Suprapubic skin (tissue), 4 donors: ENCODE results near the gene KCTD13. TPM values are rescaled to one million over a fixed set of nuclear protein-coding genes. Genes with fewer than 3 reads are reported as not detected.

Source experiments
- DNase-seq, 2 donors: peaks; one replicate each; pipeline ENCODE4 v3.0.0-alpha.2; 2019; ENCODE audit warnings: low spot score in 2 of 2
- H3K27ac ChIP-seq: fragments of 200-600 bp; sonication (generic); one replicate; pipeline ENCODE4 v1.5.1; 2019
- H3K27me3 ChIP-seq: fragments of 200-600 bp; sonication (generic); one replicate; pipeline ENCODE4 v1.5.1; 2019
- H3K36me3 ChIP-seq: fragments of 200-600 bp; sonication (generic); one replicate; pipeline ENCODE4 v1.5.1; 2019
- H3K4me1 ChIP-seq: fragments of 200-600 bp; sonication (generic); one replicate; pipeline ENCODE4 v1.5.1; 2019
- H3K4me3 ChIP-seq: fragments of 200-600 bp; sonication (generic); one replicate; pipeline ENCODE4 v1.5.1; 2019; ENCODE audit warnings: mild to moderate bottlenecking
- H3K9me3 ChIP-seq: fragments of 200-600 bp; sonication (generic); one replicate; pipeline ENCODE4 v1.5.1; 2019
- EP300 ChIP-seq: sonication (generic); formaldehyde crosslinking; IDR thresholded peaks from one replicate; pipeline ENCODE4 v1.6.1; 2017; ENCODE audit warnings: antibody characterized with exemption
- POLR2A ChIP-seq, 2 donors: fragments of 450-650 bp; IDR thresholded peaks; one replicate each; pipeline ENCODE4 v1.6.1; 2017; ENCODE audit warnings: antibody characterized with exemption in 2 of 2, mild to moderate bottlenecking in 2 of 2, moderate library complexity in 2 of 2
- POLR2AphosphoS5 ChIP-seq, 3 donors: sonication (generic); formaldehyde crosslinking; IDR thresholded peaks; one replicate each; pipeline ENCODE4 v1.6.1; 2017; ENCODE audit warnings: antibody characterized with exemption in 3 of 3
- WGBS: methylation state at CpG from one replicate; pipeline ENCODE4 v1.1.5; 2018; 5-methylcytosine and 5-hydroxymethylcytosine counted together
- total RNA-seq, 4 donors: library from RNA; depleted of rRNA; stranded (reverse); fragments of >200 nt; gene quantifications; one replicate each; pipeline ENCODE4 v1.1.0, GENCODE V29; 2016
- TF ChIP-seq, protein P1 (sequence below), 2 donors: fragments of 200-600 bp in 1 of 2; fragments of 450-650 bp in 1 of 2; sonication (generic) in 1 of 2; IDR thresholded peaks; one replicate each; pipeline ENCODE4 v1.5.1; 2016 to 2019; ENCODE audit warnings: antibody characterized with exemption in 2 of 2, mild to moderate bottlenecking in 1 of 2, moderate library complexity in 1 of 2

The KCTD13 gene
- total RNA-seq, 4 donors from 2014 or later, result 20.3 to 43.9 (median 32.0) TPM

DNA sequence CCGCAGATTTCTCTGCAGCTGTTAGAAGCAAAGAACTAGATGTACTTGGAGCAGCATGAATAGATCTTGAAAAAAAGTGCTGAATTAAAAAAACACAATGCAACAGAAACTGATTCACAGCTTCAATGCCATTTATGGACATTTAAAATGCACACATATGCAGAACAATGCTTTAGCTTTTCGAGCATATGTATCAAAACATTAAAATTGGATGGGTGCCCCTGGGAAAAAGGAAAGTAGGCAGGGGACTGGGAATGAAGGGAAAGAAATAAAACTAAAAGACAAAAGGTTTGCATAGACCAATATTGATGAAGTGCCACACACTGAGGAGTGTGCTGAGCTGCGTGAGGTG, 5.0 kb downstream of the KCTD13 start:
- WGBS, result 81% methylated on average over 3 of the region's 3 CpGs
- peaks cover 14% of the 10 kb centered on the region for H3K4me1 ChIP-seq
- no peaks in the 10 kb centered on the region for H3K9me3 ChIP-seq
- no peak overlapping the region for H3K27ac ChIP-seq
- peaks cover 39% of the 10 kb centered on the region for H3K36me3 ChIP-seq
- no peak for DNase-seq
- TF ChIP-seq, protein P1, sequence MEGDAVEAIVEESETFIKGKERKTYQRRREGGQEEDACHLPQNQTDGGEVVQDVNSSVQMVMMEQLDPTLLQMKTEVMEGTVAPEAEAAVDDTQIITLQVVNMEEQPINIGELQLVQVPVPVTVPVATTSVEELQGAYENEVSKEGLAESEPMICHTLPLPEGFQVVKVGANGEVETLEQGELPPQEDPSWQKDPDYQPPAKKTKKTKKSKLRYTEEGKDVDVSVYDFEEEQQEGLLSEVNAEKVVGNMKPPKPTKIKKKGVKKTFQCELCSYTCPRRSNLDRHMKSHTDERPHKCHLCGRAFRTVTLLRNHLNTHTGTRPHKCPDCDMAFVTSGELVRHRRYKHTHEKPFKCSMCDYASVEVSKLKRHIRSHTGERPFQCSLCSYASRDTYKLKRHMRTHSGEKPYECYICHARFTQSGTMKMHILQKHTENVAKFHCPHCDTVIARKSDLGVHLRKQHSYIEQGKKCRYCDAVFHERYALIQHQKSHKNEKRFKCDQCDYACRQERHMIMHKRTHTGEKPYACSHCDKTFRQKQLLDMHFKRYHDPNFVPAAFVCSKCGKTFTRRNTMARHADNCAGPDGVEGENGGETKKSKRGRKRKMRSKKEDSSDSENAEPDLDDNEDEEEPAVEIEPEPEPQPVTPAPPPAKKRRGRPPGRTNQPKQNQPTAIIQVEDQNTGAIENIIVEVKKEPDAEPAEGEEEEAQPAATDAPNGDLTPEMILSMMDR (IDR thresholded peaks at IDR 0.05), result no peak
- no peak for TF ChIP-seq POLR2A (IDR thresholded peaks at IDR 0.05)
- H3K27me3 ChIP-seq, result no peaks in the 10 kb centered on the region
- no peak overlapping the region for H3K4me3 ChIP-seq

DNA sequence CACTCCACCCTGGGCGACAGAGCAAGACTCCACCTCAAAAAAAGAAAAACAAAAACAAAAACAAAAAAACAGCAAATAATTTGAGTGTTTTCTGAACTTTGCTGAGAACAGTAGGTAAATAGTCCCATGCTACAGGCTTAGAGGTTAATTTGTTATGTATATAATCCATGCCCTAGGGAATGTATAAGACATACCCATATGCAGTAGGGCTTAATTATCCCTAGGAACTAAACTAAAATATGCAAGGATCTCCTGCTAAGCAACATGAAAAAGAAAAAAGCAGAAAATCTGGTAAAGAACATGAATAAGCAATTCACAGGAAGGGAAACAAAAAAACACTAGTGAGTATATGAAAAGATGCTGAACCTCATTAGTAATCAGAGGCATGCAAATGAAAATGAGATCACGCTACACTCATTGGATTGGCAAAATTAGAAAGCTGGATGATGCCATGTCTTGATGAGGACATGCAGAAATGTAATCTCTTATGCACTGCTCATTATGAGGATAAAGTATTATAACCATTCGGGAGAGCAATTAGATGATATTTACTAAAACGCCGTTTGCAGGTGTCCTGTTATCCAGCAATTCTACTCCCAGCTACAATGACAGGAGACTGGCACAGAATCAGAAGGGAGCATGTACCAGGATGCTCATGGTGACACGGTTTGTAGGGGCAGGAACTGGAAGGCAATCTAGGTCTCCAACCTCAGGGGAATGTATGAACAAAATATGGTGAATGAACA, 5.6 kb downstream of the KCTD13 start:
- H3K9me3 ChIP-seq, result no peaks in the 10 kb centered on the region
- no peak overlapping the region for H3K4me3 ChIP-seq
- H3K27ac ChIP-seq, result no peak overlapping the region
- peaks cover 14% of the 10 kb centered on the region for H3K4me1 ChIP-seq
- WGBS, result 83% methylated on average over 6 of the region's 6 CpGs
- DNase-seq, result no peak
- no peaks in the 10 kb centered on the region for H3K27me3 ChIP-seq
- H3K36me3 ChIP-seq, result peaks cover 39% of the 10 kb centered on the region
- TF ChIP-seq, protein P1 (IDR thresholded peaks at IDR 0.05), result no peak
- TF ChIP-seq EP300 (no peak), POLR2A (IDR thresholded peaks at IDR 0.05) (no peak), POLR2AphosphoS5 (IDR thresholded peaks at IDR 0.05) (no peak)

DNA sequence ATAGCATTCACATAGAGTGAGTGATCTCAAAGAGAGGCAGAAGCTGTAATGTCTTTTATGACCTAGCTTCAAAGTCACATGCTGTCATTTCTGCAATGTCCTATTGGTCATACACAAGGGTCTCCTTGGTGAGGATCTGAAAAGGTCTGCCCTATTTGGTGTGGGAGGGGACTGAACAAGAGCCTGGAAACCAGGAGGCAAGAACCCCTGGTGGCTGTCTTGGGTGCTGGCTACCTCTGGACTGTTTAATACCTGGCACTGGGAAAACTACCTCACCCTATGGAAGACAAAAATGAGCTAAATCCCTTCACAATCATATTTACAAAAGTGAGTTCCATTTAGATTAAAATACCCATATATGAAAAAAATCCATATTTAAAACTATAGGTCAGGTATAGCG, 9.0 kb downstream of the KCTD13 start:
- 100% methylated on average over 1 of the region's 1 CpG for WGBS
- Histone ChIP-seq H3K9me3 (no peaks in the 10 kb centered on the region), H3K36me3 (peaks cover 48% of the 10 kb centered on the region), H3K4me3 (no peak overlapping the region), H3K27me3 (no peaks in the 10 kb centered on the region), H3K4me1 (no peaks in the 10 kb centered on the region), H3K27ac (no peak overlapping the region)
- peak in 1 of 2 donors; percentile 2 for DNase-seq
- TF ChIP-seq, protein P1 (IDR thresholded peaks at IDR 0.05), result no peak
- no peak for TF ChIP-seq POLR2AphosphoS5 (IDR thresholded peaks at IDR 0.05)
- TF ChIP-seq POLR2A (IDR thresholded peaks at IDR 0.05), result no peak
- no peak for TF ChIP-seq EP300

DNA sequence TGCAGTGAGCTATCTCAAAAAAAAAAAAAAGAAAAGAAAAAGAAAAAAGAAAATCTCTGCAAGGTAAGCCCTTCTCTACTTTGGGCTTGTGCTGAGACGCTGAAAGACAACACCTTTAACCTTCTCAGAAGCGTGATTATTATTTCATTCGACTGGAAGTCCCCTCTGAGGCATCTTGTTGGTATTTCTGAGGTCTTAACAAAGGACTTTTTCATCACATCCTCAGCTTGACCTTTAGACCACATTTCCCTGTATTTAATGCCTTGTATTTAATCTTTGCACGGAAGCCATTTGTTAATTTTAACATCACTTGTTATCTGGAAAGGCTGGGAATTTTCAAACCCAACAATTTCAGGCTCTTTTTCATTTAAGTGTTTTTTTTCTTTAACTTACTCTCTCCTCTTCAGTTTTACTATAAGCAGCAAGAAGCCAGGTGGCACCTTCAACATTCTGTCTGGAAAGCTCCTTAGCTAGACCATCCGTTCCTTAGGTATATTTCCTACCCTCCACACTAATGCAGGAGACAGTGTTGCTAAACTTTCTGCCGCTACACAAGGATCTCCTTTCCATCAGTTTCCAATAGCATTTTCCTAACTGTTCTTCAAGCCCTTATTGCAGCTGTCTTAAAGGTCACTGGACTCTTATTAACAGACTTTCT, 10.3 kb downstream of the KCTD13 start:
- no peak overlapping the region for H3K4me3 ChIP-seq
- H3K9me3 ChIP-seq, result no peaks in the 10 kb centered on the region
- no peaks in the 10 kb centered on the region for H3K27me3 ChIP-seq
- H3K4me1 ChIP-seq, result no peaks in the 10 kb centered on the region
- H3K36me3 ChIP-seq, result peaks cover 44% of the 10 kb centered on the region
- TF ChIP-seq EP300 (no peak), POLR2AphosphoS5 (IDR thresholded peaks at IDR 0.05) (no peak), POLR2A (IDR thresholded peaks at IDR 0.05) (no peak)
- TF ChIP-seq, protein P1 (IDR thresholded peaks at IDR 0.05), result no peak
- 84% methylated on average over 6 of the region's 6 CpGs for WGBS
- H3K27ac ChIP-seq, result no peak overlapping the region
- DNase-seq, result peak in 1 of 2 donors; percentile 7

DNA sequence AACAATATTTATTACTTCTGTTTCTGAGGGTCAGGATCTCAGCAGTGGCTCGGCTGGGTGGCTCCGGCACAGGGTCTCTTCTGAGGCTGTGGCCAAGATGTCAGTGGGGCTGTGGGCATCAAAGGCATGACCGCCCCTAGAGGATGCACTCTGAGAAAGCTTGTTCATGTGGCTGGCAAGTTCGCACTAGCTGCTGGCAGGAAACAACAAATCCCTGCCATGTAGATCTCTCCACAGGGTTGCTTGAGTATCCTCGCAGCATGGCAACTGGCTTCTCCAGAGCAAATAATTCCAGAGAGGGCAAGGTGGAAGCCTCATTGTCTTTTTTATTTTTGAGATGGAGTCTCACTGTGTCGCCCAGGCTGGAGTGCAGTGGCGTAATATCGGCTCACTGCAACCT, 12.5 kb downstream of the KCTD13 start:
- Histone ChIP-seq H3K27me3 (no peaks in the 10 kb centered on the region), H3K36me3 (peaks cover 32% of the 10 kb centered on the region), H3K4me3 (no peak overlapping the region), H3K4me1 (no peaks in the 10 kb centered on the region), H3K27ac (no peak overlapping the region), H3K9me3 (no peaks in the 10 kb centered on the region)
- 94% methylated on average over 6 of the region's 8 CpGs for WGBS
- no peak for TF ChIP-seq POLR2A (IDR thresholded peaks at IDR 0.05)
- no peak for TF ChIP-seq EP300
- TF ChIP-seq, protein P1 (IDR thresholded peaks at IDR 0.05), result no peak
- DNase-seq, result peak in 1 of 2 donors; percentile 25
